ENCODE measurements around the gene KRT84.
"Not testable (repeated sequence)": the region's sequence is repeated elsewhere in the genome, so short reads cannot be mapped to it uniquely, and the experiment has no call there.

The KRT84 gene

GRCh38 chr12:52359621-52360061 lies 25.8 kb downstream of the KRT84 start:
- DNase-seq, result no peak

- DNase-seq, result no peak
Measured at GRCh38 chr12:52358575-52359350, 26.7 kb downstream of the KRT84 start.

- no peak for DNase-seq
Measured at GRCh38 chr12:52356762-52357580, 28.5 kb downstream of the KRT84 start.

GRCh38 chr12:52356031-52356761 lies 29.3 kb downstream of the KRT84 start:
- no peak for DNase-seq

GRCh38 chr12:52355176-52355575 lies 30.3 kb downstream of the KRT84 start:
- DNase-seq, result no peak

- DNase-seq, result peak in 1 of 2 experiments; percentile 82
Measured at GRCh38 chr12:52354200-52354599, 31.3 kb downstream of the KRT84 start.

- DNase-seq, result no peak
Measured at GRCh38 chr12:52353766-52354165, 31.7 kb downstream of the KRT84 start.

- DNase-seq, result no peak
Measured at GRCh38 chr12:52352951-52353350, 32.5 kb downstream of the KRT84 start.

GRCh38 chr12:52351196-52352059 lies 34.0 kb downstream of the KRT84 start:
- DNase-seq, result no peak

GRCh38 chr12:52350786-52351185 lies 34.7 kb downstream of the KRT84 start:
- DNase-seq, result no peak

- no peak for DNase-seq
Measured at GRCh38 chr12:52350021-52350620, 35.3 kb downstream of the KRT84 start.

GRCh38 chr12:52349196-52349595 lies 36.3 kb downstream of the KRT84 start:
- DNase-seq, result no peak

GRCh38 chr12:52347551-52348510 lies 37.6 kb downstream of the KRT84 start:
- DNase-seq, result no peak

- no peak for DNase-seq
Measured at GRCh38 chr12:52347016-52347415, 38.4 kb downstream of the KRT84 start.

- no peak for DNase-seq
Measured at GRCh38 chr12:52346593-52346992, 38.9 kb downstream of the KRT84 start.

- not testable (repeated sequence) for DNase-seq
Measured at GRCh38 chr12:52345041-52345440, 40.4 kb downstream of the KRT84 start.

GRCh38 chr12:52344111-52344510 lies 41.3 kb downstream of the KRT84 start:
- DNase-seq, result no peak

GRCh38 chr12:52343550-52343949 lies 41.9 kb downstream of the KRT84 start:
- no peak for DNase-seq

- DNase-seq, result no peak
Measured at GRCh38 chr12:52342781-52343490, 42.5 kb downstream of the KRT84 start.

- no peak for DNase-seq
Measured at GRCh38 chr12:52341066-52341580, 44.3 kb downstream of the KRT84 start.
